ENCODE measurements around the gene NOS3.

NOS3 gene

GRCh38 chr7:150969475-150969874 is 21.3 kb upstream of the NOS3 start:
- in situ Hi-C loops (cut with HindIII; ENCODE audit: low sequenced_read_pairs): no loop called here
- no peak for DNase-seq (ENCODE audit: low read depth)
- H3K4me3 ChIP-seq (ENCODE audit: low read depth, low read length): no peak overlapping the region
- TF ChIP-seq CTCF (IDR thresholded peaks at IDR 0.05; ENCODE audit: low read depth, low read length, missing control alignments): no peak

- in situ Hi-C loops (cut with HindIII; ENCODE audit: low sequenced_read_pairs): no loop called here
- H3K4me3 ChIP-seq (ENCODE audit: low read depth, low read length): no peak overlapping the region
- DNase-seq (ENCODE audit: low read depth): no peak
- no peak for TF ChIP-seq CTCF (IDR thresholded peaks at IDR 0.05; ENCODE audit: low read depth, low read length, missing control alignments)
Measured at GRCh38 chr7:150970424-150970823, 20.4 kb upstream of the NOS3 start.

- in situ Hi-C loops (cut with HindIII; ENCODE audit: low sequenced_read_pairs): no loop called here
- TF ChIP-seq CTCF (IDR thresholded peaks at IDR 0.05; ENCODE audit: low read depth, low read length, missing control alignments): no peak
- no peak for DNase-seq (ENCODE audit: low read depth)
- H3K4me3 ChIP-seq (ENCODE audit: low read depth, low read length): no peak overlapping the region
Measured at GRCh38 chr7:150971242-150972022, 19.4 kb upstream of the NOS3 start.

- H3K4me3 ChIP-seq (ENCODE audit: low read depth, low read length): no peak overlapping the region
- no peak for TF ChIP-seq CTCF (IDR thresholded peaks at IDR 0.05; ENCODE audit: low read depth, low read length, missing control alignments)
- in situ Hi-C loops (cut with HindIII; ENCODE audit: low sequenced_read_pairs): no loop called here
- no peak for DNase-seq (ENCODE audit: low read depth)
Measured at GRCh38 chr7:150972023-150972468, 18.8 kb upstream of the NOS3 start.

GRCh38 chr7:150972741-150973140 is 18.1 kb upstream of the NOS3 start:
- in situ Hi-C loops (cut with HindIII; ENCODE audit: low sequenced_read_pairs): no loop called here
- no peak overlapping the region for H3K4me3 ChIP-seq (ENCODE audit: low read depth, low read length)
- no peak for DNase-seq (ENCODE audit: low read depth)
- TF ChIP-seq CTCF (IDR thresholded peaks at IDR 0.05; ENCODE audit: low read depth, low read length, missing control alignments): no peak

GRCh38 chr7:150973571-150974451 is 17.0 kb upstream of the NOS3 start:
- no peak for DNase-seq (ENCODE audit: low read depth)
- in situ Hi-C loops (cut with HindIII; ENCODE audit: low sequenced_read_pairs): no loop called here
- no peak overlapping the region for H3K4me3 ChIP-seq (ENCODE audit: low read depth, low read length)
- no peak for TF ChIP-seq CTCF (IDR thresholded peaks at IDR 0.05; ENCODE audit: low read depth, low read length, missing control alignments)
